Stimulated activated CD4-positive, alpha-beta T cell treated with anti-CD3 and anti-CD28 coated beads, TNF-alpha, amount 100 ng/mL, for 24 hours (primary cell): ENCODE data around the gene RGS13.

ENCODE experiments used
- DNase-seq, 3 experiments: peaks; one replicate each; pipeline ENCODE4 v3.0.0-alpha.2; 2020; ENCODE audit warnings: low read depth in 3 of 3

The RGS13 gene

DNA sequence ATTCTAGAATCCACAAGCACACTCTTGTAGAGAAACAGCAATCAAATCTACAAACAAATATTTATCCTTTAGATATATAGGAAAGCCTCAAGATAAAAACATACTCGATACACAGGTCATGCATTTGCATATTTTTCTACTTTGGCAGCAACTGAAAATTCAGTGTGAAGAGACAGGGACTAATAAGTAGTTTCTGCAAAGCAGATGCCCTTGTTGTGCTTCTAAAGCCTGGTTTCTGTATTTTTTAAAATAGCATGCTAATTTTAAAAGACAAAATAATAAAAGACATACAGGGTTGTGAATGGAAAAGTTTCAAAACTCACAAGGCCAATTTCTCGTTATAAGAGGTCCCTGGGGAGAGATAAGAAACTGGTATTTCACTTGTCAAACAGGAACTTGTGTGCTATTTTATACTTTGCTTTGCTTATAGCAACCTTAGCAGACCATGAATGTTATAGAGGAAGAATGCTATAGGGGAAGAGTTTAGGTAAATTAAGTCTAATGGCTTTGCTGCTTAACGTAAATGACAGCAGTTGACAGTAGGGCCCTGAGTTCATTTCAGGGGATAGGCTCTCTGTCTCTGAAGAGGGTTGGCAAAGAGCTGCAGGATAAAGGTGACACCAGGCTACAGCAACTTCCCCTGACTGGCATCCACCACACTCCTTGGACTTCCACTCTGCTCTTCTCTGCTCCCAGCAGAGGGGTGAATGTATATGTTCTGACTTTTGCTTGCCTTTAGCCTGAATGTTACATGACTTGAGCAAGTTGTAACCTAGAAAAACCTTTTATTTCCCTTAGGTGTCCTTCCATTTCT lies 9.4 kb upstream of the RGS13 start:
- no peak for DNase-seq

- DNase-seq = no peak
Observed at GRCh38 chr1:192627901-192628300, 8.0 kb upstream of the RGS13 start.

GRCh38 chr1:192628396-192629057 lies 7.4 kb upstream of the RGS13 start:
- DNase-seq = no peak

DNA sequence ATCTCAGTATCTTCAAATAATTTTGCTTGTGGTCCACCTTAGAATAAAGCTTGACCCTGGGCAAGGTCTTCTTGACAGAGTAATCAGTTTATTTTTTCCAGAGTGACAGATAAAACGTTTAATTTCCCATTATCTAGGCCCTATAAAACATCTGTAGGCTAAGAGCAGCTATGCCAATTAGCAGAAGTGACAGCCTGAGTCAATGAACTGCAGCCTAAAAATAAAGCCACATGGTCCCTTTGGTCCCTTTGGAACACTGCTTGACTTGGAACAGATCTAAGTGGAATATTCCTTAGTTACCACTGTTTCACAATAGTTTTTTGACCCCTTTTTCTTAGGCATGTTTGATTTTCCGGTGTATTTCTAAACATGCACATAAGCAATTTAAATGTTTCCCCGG lies 6.3 kb upstream of the RGS13 start:
- no peak for DNase-seq

DNA sequence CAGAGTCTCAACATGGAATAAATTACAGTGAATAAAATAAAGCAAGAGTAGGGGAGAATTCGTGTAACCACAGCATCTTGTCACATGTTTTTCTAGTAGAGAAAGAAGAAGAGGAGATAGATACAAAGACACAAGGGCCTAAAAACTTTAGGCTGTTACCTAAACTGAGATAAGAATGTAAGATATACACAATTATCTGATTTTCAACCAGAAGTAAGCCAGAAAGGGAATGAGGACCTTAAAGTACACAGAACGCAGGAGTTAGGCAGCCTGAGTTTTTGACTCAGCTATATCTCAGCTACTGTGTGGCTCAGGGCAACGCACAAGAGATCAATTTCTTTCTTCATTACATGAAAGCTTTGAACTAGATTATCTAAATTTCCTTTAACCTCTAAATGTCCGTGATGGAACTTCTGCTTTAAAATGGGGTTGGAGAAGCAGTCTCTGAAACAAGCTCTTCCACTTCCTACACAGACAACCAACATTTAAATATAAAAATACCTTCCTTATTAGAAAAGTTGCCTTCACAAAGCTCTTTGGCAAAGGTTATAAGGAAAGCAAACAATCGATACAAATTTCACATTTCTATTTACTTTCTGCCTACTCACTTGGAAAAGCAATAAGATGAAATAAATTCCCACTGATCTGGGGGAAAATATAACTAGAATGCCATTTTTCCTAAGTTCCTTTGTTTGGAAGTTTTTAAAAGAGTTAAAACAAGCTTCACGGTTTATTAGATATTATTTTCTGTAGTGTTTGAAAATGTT lies 5.2 kb upstream of the RGS13 start:
- no peak for DNase-seq

GRCh38 chr1:192631749-192632148 lies 4.2 kb upstream of the RGS13 start:
- DNase-seq = no peak

- DNase-seq = no peak
Observed at GRCh38 chr1:192632188-192632587, 3.8 kb upstream of the RGS13 start.

DNA sequence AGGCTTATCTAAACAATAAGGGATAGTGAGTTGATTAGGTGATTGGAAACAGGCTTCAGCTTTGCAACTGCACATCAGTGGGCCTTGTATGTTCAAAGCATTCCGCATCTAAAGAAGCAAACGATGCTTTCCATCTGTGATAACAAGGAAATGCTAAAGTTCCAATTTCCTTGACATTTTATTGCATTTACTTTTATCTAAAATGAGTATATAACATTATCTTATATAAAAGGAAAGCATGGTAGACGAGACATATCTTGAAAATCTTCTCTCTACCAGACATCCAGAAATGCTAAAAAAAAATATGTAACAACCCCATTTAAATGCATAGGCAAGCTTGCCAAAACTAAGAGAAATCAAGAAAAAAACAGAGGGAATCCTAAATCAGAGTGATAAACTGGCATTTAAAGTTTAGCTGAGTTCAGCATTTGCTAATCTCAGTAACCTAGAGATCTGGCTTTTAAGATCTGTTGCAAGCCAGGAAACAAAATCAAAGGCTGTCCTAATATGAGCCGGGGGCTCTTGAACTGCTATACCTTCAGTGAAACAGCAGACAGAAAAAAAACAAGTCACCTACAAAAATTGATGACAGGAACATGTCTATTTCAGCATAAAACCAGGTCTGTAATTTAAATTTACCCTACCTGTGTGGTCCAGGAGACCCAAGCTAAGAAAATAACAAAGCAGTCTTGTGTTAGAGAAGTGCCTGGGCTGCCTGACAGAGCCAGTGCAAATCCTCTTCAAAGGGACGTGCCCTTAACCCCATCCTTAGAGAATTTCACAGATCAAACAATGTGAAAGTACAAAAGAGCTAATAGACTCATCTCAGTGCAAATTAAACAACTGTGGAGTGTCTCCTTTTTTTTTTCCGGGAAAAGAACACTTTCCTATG lies 3.1 kb upstream of the RGS13 start:
- DNase-seq = no peak

- no peak for DNase-seq
Observed at GRCh38 chr1:192633533-192634253, 2.3 kb upstream of the RGS13 start.

GRCh38 chr1:192635041-192635440 lies 906 bp upstream of the RGS13 start:
- DNase-seq = no peak

- no peak for DNase-seq
Observed at GRCh38 chr1:192639607-192640368, 3.8 kb downstream of the RGS13 start.

- DNase-seq = no peak
Observed at GRCh38 chr1:192652159-192652558, 16.2 kb downstream of the RGS13 start.

DNA sequence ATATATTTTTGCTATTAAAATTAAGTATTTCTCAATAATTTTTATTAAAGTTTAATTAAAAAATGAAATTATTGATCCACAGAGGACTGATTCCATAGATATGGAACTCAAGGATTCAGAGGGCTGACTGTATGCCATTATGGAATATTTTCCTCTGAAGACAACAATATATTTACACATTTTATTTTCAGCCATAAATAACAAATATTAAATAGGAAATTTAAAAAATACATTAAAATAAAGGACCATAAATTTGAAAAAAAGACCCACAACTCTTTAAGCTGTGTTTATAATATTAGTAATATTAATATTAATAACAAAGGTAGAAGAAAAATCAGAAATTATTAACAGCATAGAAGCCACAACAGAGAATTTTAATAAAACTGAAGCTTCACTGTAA lies 18.2 kb downstream of the RGS13 start:
- no peak for DNase-seq

DNA sequence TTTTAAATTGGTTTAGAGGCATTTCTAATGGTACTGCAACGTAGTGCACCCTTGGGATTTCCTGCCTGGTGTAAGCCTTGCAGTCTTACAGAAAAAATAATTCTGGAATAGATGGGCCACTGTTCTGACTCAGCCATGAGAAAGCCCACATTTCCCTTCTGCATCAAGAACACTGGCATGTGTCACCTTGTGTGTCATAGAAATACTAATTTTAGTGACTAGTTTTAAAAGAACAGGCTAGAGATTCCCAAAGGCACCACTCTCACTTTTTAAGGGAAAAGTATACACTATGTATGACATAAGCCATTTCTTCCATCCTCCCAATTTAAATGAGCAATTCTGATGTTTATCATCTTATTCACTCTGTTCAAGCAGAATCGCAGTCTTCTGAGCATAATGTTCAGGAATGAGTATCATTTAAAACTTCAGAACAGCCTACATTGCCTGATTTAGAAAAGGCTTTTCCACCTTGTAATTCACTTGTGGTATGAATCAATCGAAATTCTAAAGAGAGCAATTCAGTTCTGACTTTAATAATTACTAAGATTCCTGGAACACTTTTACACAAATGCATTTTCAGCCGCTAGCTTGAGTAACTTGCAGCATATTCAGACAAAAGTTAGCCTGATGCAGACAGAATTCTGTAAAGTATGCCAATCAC lies 18.8 kb downstream of the RGS13 start:
- DNase-seq = no peak

- DNase-seq = no peak
Observed at GRCh38 chr1:192657760-192658159, 21.8 kb downstream of the RGS13 start.

- DNase-seq = no peak
Observed at GRCh38 chr1:192658255-192658654, 22.3 kb downstream of the RGS13 start.

DNA sequence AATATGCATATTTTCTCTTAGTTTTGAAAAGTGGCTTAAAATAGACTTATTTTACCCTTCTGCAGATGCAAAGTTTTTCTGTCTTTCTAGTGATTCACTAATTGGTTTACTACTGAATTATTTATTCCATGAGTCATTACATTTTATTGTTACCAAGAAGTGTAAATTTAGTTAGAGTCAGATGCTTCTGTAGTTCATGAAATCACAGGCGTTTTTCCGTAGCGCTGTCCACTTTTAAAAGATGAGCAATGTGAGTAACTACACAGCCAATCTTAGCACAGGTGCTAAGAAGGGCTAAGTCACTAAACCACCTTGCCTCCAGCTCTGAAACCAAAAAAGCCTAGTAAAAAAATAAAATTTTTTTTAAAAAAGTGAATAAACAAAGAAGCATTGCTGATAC lies 24.7 kb downstream of the RGS13 start:
- no peak for DNase-seq

- no peak for DNase-seq
Observed at GRCh38 chr1:192668409-192668983, 32.5 kb downstream of the RGS13 start.

GRCh38 chr1:192669174-192669573 lies 33.2 kb downstream of the RGS13 start:
- DNase-seq = no peak
